Neural cell (in vitro differentiated cells): Measurements from ENCODE around the gene KCNAB1. TPM values are rescaled to one million over a fixed set of nuclear protein-coding genes. Genes with fewer than 3 reads are reported as not detected.

Experiments
- H2AFZ ChIP-seq: fragments of 200-600, 300-800 bp; sonication (generic), shearing (Covaris generic); 2 replicates; pipeline ENCODE4 v1.6.0; 2014; ENCODE audit warnings: low read depth, mild to moderate bottlenecking, antibody characterized with exemption, low read length, moderate library complexity
- H3F3A ChIP-seq: fragments of 200-600 bp; shearing (Covaris generic); 2 replicates; pipeline ENCODE4 v1.6.1; 2016; ENCODE audit warnings: mild to moderate bottlenecking, moderate library complexity, mixed read lengths, antibody characterized with exemption, low read length; ENCODE audit not compliant: insufficient read depth, poor library complexity, severe bottlenecking
- H3K27ac ChIP-seq: fragments of 200-600, 300-800 bp; sonication (generic), shearing (Covaris generic); 2 replicates; pipeline ENCODE4 v1.5.1; 2014; ENCODE audit warnings: mild to moderate bottlenecking, low read length, moderate library complexity
- H3K27me3 ChIP-seq: fragments of 300-800, 200-600 bp; sonication (generic), shearing (Covaris generic); 2 replicates; pipeline ENCODE4 v1.6.0; 2014; ENCODE audit warnings: mild to moderate bottlenecking, low read depth, low read length, moderate library complexity; ENCODE audit not compliant: insufficient read depth
- H3K36me3 ChIP-seq: fragments of 300-800, 200-600 bp; sonication (generic), shearing (Covaris generic); 2 replicates; pipeline ENCODE4 v1.5.1; 2014; ENCODE audit warnings: mild to moderate bottlenecking, antibody characterized with exemption, low read length, moderate library complexity; ENCODE audit not compliant: insufficient read depth
- H3K4me2 ChIP-seq: fragments of 300-800, 200-600 bp; sonication (generic), shearing (Covaris generic); 2 replicates; pipeline ENCODE4 v1.6.0; 2014; ENCODE audit warnings: mild to moderate bottlenecking, low read length
- H3K4me3 ChIP-seq: fragments of 300-800, 200-600 bp; sonication (generic), shearing (Covaris generic); 2 replicates; pipeline ENCODE4 v1.5.1; 2014; ENCODE audit warnings: mild to moderate bottlenecking, low read length, moderate library complexity
- H3K79me2 ChIP-seq: fragments of 200-600 bp; shearing (Covaris generic); replicated peaks from 2 replicates; pipeline ENCODE4 v1.6.0; 2014; ENCODE audit warnings: mild to moderate bottlenecking, low read length, moderate library complexity; ENCODE audit not compliant: insufficient read depth
- H3K9ac ChIP-seq: fragments of 300-800, 200-600 bp; sonication (generic), shearing (Covaris generic); 2 replicates; pipeline ENCODE4 v1.6.1; 2016; ENCODE audit warnings: mild to moderate bottlenecking, low read length, mixed read lengths
- H3K9me2 ChIP-seq: fragments of 200-600 bp; shearing (Covaris generic); 2 replicates; pipeline ENCODE4 v1.6.1; 2016; ENCODE audit warnings: mild to moderate bottlenecking, low read length, mixed read lengths; ENCODE audit not compliant: insufficient read depth
- H3K9me3 ChIP-seq: fragments of 200-600, 300-800 bp; sonication (generic), shearing (Covaris generic); 2 replicates; pipeline ENCODE4 v1.6.1; 2016; ENCODE audit warnings: mild to moderate bottlenecking, mixed run types, low read length, moderate library complexity, mixed read lengths
- H4K20me1 ChIP-seq: fragments of 200-600 bp; shearing (Covaris generic); 2 replicates; pipeline ENCODE4 v1.6.1; 2016; ENCODE audit warnings: mild to moderate bottlenecking, mixed run types; ENCODE audit not compliant: insufficient read depth
- CTCF ChIP-seq: fragments of 450-650 bp; IDR thresholded peaks from 2 replicates; pipeline ENCODE4 v1.5.1; 2014; ENCODE audit warnings: antibody characterized with exemption, mild to moderate bottlenecking, moderate library complexity; ENCODE audit not compliant: poor library complexity, severe bottlenecking
- EP300 ChIP-seq: fragments of 450-650 bp; conservative IDR thresholded peaks from 2 replicates; pipeline ENCODE4 v1.6.1; 2014; ENCODE audit warnings: antibody characterized with exemption, mild to moderate bottlenecking, moderate library complexity; ENCODE audit not compliant: poor library complexity, severe bottlenecking
- EZH2 ChIP-seq: fragments of 200-600, 300-800 bp; shearing (Covaris generic), sonication (generic); IDR thresholded peaks from 2 replicates; pipeline ENCODE4 v1.6.1; 2014; ENCODE audit warnings: antibody characterized with exemption, low read length, borderline replicate concordance, mild to moderate bottlenecking; ENCODE audit not compliant: insufficient read depth, poor library complexity, severe bottlenecking
- MXI1 ChIP-seq: fragments of 450-650 bp; conservative IDR thresholded peaks from 2 replicates; pipeline ENCODE4 v1.6.1; 2014; ENCODE audit warnings: antibody characterized with exemption, mild to moderate bottlenecking; ENCODE audit not compliant: poor library complexity, severe bottlenecking
- POLR2AphosphoS5 ChIP-seq: IDR thresholded peaks from 2 replicates; pipeline ENCODE4 v1.6.1; 2012
- RAD21 ChIP-seq: fragments of 450-650 bp; conservative IDR thresholded peaks from 2 replicates; pipeline ENCODE4 v1.6.1; 2014; ENCODE audit warnings: antibody characterized with exemption, mild to moderate bottlenecking, moderate library complexity
- REST ChIP-seq: IDR thresholded peaks from 2 replicates; pipeline ENCODE4 v1.6.1; 2012; ENCODE audit warnings: borderline replicate concordance
- SMC3 ChIP-seq: fragments of 450-650 bp; conservative IDR thresholded peaks from 2 replicates; pipeline ENCODE4 v1.6.1; 2014; ENCODE audit warnings: antibody characterized with exemption, mild to moderate bottlenecking, moderate library complexity; ENCODE audit not compliant: poor library complexity
- TAF1 ChIP-seq: IDR thresholded peaks from 2 replicates; pipeline ENCODE4 v1.6.1; 2012; ENCODE audit warnings: low read depth
- polyA plus RNA-seq: library from polyadenylated mRNA; depleted of rRNA; stranded (reverse); fragments of >200 nt; gene quantifications from 2 replicates; pipeline ENCODE4 v1.2.3, GENCODE V29; 2014

Gene KCNAB1
- polyA plus RNA-seq, 1 donor from 2014 or later = 14.9 TPM

- Histone ChIP-seq H3K27ac (no peak overlapping the region), H3K4me2 (no peak overlapping the region), H3K9me2 (no peaks in the 10 kb centered on the region), H3K36me3 (no peaks in the 10 kb centered on the region), H3K27me3 (no peaks in the 10 kb centered on the region), H3K9me3 (no peaks in the 10 kb centered on the region), H3K4me3 (no peak overlapping the region), H3K79me2 (no peaks in the 10 kb centered on the region), H4K20me1 (no peaks in the 10 kb centered on the region), H2AFZ (no peak overlapping the region), H3K9ac (no peak overlapping the region), H3F3A (no peaks in the 10 kb centered on the region)
- no peak for TF ChIP-seq CTCF
- TF ChIP-seq RAD21 = no peak
- TF ChIP-seq EZH2 = no peak
- TF ChIP-seq POLR2AphosphoS5 = no peak
- TF ChIP-seq SMC3 = no peak
- no peak for TF ChIP-seq TAF1
- TF ChIP-seq EP300 = no peak
- no peak for TF ChIP-seq REST
- TF ChIP-seq MXI1 = no peak
Observed at GRCh38 chr3:156581954-156582353, 461.6 kb downstream of the KCNAB1 start.

- no peak overlapping the region for H3K4me2 ChIP-seq
- H3F3A ChIP-seq = no peaks in the 10 kb centered on the region
- no peaks in the 10 kb centered on the region for H4K20me1 ChIP-seq
- no peak overlapping the region for H3K4me3 ChIP-seq
- no peaks in the 10 kb centered on the region for H3K36me3 ChIP-seq
- no peaks in the 10 kb centered on the region for H3K9me3 ChIP-seq
- H3K79me2 ChIP-seq = no peaks in the 10 kb centered on the region
- no peak overlapping the region for H2AFZ ChIP-seq
- no peak for TF ChIP-seq TAF1
- TF ChIP-seq SMC3 = no peak
- TF ChIP-seq CTCF = no peak
- TF ChIP-seq POLR2AphosphoS5 = no peak
- no peak for TF ChIP-seq EZH2
- no peaks in the 10 kb centered on the region for H3K27me3 ChIP-seq
- no peaks in the 10 kb centered on the region for H3K9me2 ChIP-seq
- H3K9ac ChIP-seq = no peak overlapping the region
- no peak overlapping the region for H3K27ac ChIP-seq
Observed at GRCh38 chr3:156582532-156583183, 462.3 kb downstream of the KCNAB1 start.
